Suprapubic skin (tissue), 4 donors: ENCODE results near the gene MAPK7.

Source experiments
- EP300 ChIP-seq: sonication (generic); formaldehyde crosslinking; IDR thresholded peaks from one replicate; pipeline ENCODE4 v1.6.1; 2017; ENCODE audit warnings: antibody characterized with exemption
- POLR2AphosphoS5 ChIP-seq, 3 donors: sonication (generic); formaldehyde crosslinking; IDR thresholded peaks; one replicate each; pipeline ENCODE4 v1.6.1; 2017; ENCODE audit warnings: antibody characterized with exemption in 3 of 3
- TF ChIP-seq, protein P1 (sequence below), 2 donors: fragments of 200-600 bp in 1 of 2; fragments of 450-650 bp in 1 of 2; sonication (generic) in 1 of 2; IDR thresholded peaks; one replicate each; pipeline ENCODE4 v1.5.1; 2016 to 2019; ENCODE audit warnings: antibody characterized with exemption in 2 of 2, mild to moderate bottlenecking in 1 of 2, moderate library complexity in 1 of 2

DNA sequence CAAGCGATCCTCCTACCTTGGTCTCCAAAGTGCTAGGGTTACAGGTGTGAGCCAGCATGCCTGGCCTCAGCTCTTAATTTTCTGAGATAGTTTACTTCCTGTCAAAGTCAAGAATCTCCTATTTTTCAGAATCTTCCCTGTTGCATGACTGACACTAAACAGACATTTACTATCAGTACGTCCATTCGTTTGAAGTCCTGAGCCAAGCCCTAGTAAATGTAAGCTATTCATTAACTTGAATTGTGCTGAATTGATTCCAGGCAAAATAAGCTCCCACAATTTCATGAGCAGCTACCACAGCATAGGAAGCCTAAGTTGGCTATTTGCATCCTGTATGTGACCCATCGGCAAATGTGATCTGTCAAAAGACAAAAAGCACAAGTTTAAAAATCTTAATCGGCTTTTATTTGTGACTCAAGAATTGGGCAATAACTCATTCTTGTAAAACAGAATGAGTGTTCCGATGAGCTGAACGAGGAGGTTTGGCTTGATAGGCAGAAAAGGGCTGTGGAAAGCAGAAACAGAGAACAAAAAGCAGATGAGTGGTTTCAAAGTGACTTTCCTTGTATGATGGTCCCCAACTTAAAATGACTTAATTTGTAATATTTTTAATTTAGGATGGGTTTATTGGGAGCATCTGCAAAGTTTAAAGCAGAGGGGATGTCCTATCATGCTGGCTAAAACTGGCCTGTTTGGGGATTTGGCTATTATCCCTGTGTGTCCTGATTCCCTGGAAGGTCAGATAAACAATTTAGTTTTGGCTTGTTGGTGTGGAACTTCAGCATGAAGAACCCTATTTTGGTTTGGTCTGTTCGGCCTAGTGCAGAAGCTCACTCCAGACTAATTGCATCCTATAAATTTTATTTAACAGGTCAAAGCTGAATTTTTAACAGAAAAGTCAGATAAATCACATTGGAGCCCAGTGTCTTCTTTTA lies 46.9 kb downstream of the MAPK7 start:
- TF ChIP-seq, protein P1, sequence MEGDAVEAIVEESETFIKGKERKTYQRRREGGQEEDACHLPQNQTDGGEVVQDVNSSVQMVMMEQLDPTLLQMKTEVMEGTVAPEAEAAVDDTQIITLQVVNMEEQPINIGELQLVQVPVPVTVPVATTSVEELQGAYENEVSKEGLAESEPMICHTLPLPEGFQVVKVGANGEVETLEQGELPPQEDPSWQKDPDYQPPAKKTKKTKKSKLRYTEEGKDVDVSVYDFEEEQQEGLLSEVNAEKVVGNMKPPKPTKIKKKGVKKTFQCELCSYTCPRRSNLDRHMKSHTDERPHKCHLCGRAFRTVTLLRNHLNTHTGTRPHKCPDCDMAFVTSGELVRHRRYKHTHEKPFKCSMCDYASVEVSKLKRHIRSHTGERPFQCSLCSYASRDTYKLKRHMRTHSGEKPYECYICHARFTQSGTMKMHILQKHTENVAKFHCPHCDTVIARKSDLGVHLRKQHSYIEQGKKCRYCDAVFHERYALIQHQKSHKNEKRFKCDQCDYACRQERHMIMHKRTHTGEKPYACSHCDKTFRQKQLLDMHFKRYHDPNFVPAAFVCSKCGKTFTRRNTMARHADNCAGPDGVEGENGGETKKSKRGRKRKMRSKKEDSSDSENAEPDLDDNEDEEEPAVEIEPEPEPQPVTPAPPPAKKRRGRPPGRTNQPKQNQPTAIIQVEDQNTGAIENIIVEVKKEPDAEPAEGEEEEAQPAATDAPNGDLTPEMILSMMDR (IDR thresholded peaks at IDR 0.05): no peak
- TF ChIP-seq EP300: no peak
- TF ChIP-seq POLR2AphosphoS5 (IDR thresholded peaks at IDR 0.05): no peak
